A673 (cell line): Measurements from ENCODE around the gene PTGER1. TPM values are rescaled to one million over a fixed set of nuclear protein-coding genes. Genes with fewer than 3 reads are reported as not detected.
A peak's percentile ranks its signal among the peaks of the same experiment; 100 is the strongest.

Source experiments
- BruUV-seq: library from RNA; stranded (reverse); fragments of 400-500 nt; replicated peaks from 2 replicates; lab custom pipeline; 2021; lab: Mats Ljungman, UMichigan
- CTCF ChIA-PET: fragments of 300-600 bp; sonication (Branson Sonifier 250); formaldehyde crosslinking; loops from one replicate; lab custom pipeline; 2022; ENCODE audit warnings: antibody characterized with exemption; lab: Charles Lee
- POLR2A ChIA-PET: fragments of 300-600 bp; sonication (Branson Sonifier 250); formaldehyde crosslinking; loops from one replicate; lab custom pipeline; 2022; ENCODE audit warnings: antibody characterized with exemption; ENCODE audit not compliant: low non-redundant PET; lab: Charles Lee
- DNase-seq: peaks from one replicate; pipeline ENCODE4 v3.0.0-alpha.2; 2015; ENCODE audit warnings: low spot score
- H3K27ac ChIP-seq: fragments of 200-600 bp; sonication (generic); 2 replicates; pipeline ENCODE4 v1.5.1; 2016; ENCODE audit warnings: mixed run types, low read depth, mild to moderate bottlenecking, mixed read lengths, antibody characterized with exemption, low read length; ENCODE audit not compliant: poor library complexity, severe bottlenecking
- H3K27me3 ChIP-seq: fragments of 200-600 bp; sonication (generic); replicated peaks from 2 replicates; pipeline ENCODE4 v1.6.1; 2017; ENCODE audit warnings: mixed run types, low read depth, mild to moderate bottlenecking, mixed read lengths, antibody characterized with exemption, low read length; ENCODE audit not compliant: insufficient read depth, poor library complexity
- H3K36me3 ChIP-seq: fragments of 200-600 bp; sonication (generic); 2 replicates; pipeline ENCODE4 v1.6.1; 2016; ENCODE audit warnings: mixed run types, mild to moderate bottlenecking, mixed read lengths, antibody characterized with exemption, low read length; ENCODE audit not compliant: insufficient read depth, poor library complexity, severe bottlenecking
- H3K4me1 ChIP-seq: fragments of 200-600 bp; sonication (generic); 2 replicates; pipeline ENCODE4 v1.6.1; 2017; ENCODE audit warnings: mixed run types, mild to moderate bottlenecking, mixed read lengths, antibody characterized with exemption, low read length; ENCODE audit not compliant: insufficient read depth, poor library complexity, severe bottlenecking
- H3K4me3 ChIP-seq: fragments of 200-600 bp; sonication (generic); 2 replicates; pipeline ENCODE4 v1.5.1; 2016; ENCODE audit warnings: low read depth, mixed run types, mild to moderate bottlenecking, mixed read lengths, low read length; ENCODE audit not compliant: poor library complexity, severe bottlenecking
- H3K9me3 ChIP-seq: fragments of 200-600 bp; sonication (generic); 2 replicates; pipeline ENCODE4 v1.6.1; 2016; ENCODE audit warnings: mixed run types, low read depth, mild to moderate bottlenecking, mixed read lengths, antibody characterized with exemption, low read length; ENCODE audit not compliant: poor library complexity, severe bottlenecking
- EZH2 ChIP-seq: fragments of 200-600 bp; sonication (generic); IDR thresholded peaks from 2 replicates; pipeline ENCODE4 v1.6.1; 2017; ENCODE audit warnings: borderline replicate concordance, low read depth, mild to moderate bottlenecking, mixed read lengths, antibody characterized with exemption, low read length; ENCODE audit not compliant: poor library complexity, severe bottlenecking
- intact Hi-C: fragments of 100-400 bp; cut with micrococcal nuclease; formaldehyde crosslinking; loops from one replicate; pipeline ENCODE4 v1.10.0; 2022; ENCODE audit not compliant: unreplicated experiment
- total RNA-seq: library from RNA; stranded (reverse); gene quantifications from 2 replicates; pipeline ENCODE4 v1.2.3, GENCODE V29; 2021
- TF ChIP-seq, protein P1 (sequence below): fragments of 300-800, 200-600 bp; sonication (generic); conservative IDR thresholded peaks from 2 replicates; pipeline ENCODE4 v1.5.1; 2017; ENCODE audit warnings: low read depth, mild to moderate bottlenecking, antibody characterized with exemption, low read length, moderate library complexity, mixed read lengths

Gene PTGER1
- total RNA-seq, 1 experiment from 2014 or later, result not detected

- Histone ChIP-seq H3K36me3 (peaks cover 32% of the 10 kb centered on the region), H3K27ac (peak overlapping the region; percentile 42), H3K4me1 (peaks cover 9% of the 10 kb centered on the region), H3K9me3 (no peaks in the 10 kb centered on the region), H3K27me3 (no peaks in the 10 kb centered on the region), H3K4me3 (no peak overlapping the region)
- no TSS peak for BruUV-seq
- TF ChIP-seq, protein P1, sequence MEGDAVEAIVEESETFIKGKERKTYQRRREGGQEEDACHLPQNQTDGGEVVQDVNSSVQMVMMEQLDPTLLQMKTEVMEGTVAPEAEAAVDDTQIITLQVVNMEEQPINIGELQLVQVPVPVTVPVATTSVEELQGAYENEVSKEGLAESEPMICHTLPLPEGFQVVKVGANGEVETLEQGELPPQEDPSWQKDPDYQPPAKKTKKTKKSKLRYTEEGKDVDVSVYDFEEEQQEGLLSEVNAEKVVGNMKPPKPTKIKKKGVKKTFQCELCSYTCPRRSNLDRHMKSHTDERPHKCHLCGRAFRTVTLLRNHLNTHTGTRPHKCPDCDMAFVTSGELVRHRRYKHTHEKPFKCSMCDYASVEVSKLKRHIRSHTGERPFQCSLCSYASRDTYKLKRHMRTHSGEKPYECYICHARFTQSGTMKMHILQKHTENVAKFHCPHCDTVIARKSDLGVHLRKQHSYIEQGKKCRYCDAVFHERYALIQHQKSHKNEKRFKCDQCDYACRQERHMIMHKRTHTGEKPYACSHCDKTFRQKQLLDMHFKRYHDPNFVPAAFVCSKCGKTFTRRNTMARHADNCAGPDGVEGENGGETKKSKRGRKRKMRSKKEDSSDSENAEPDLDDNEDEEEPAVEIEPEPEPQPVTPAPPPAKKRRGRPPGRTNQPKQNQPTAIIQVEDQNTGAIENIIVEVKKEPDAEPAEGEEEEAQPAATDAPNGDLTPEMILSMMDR, result no peak
- TF ChIP-seq EZH2, result no peak
- intact Hi-C loops, result no loop called here
- no peak for DNase-seq
- POLR2A ChIA-PET, result interaction anchor here (0.6 kb wide), 1 partner anchor 14 kb away, joined by 3 read pairs; no protein-coding TSS in a partner anchor
- CTCF ChIA-PET, result no interaction called here
Observed at GRCh38 chr19:14514215-14514863, 39.2 kb upstream of the PTGER1 start.

DNA sequence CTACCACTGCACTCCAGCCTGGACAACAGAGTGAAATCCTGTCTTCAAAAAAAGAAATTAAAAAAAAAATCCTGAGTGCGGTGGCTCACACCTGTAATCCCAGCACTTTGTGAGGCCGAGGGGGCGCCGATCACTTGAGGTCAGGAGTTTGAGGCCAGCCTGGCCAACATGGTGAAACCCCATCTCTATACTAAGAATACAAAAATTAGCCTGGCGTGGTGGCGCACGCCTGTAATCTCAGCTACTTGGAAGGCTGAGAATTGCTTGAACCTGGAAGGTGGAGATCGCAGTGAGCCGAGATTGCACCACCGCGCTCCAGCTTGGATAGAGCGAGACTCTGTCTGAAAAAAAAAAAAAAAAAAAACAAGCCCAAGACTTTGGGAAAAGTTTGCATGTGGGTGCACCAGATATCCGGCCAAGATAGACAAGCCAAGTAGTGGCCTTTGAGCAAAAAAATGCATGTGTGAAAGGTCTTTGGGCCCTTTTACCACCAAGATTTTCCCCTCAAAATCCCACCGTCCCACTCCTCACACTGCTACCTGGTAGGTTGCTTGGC, 37.3 kb upstream of the PTGER1 start:
- no peak overlapping the region for H3K4me3 ChIP-seq
- peaks cover 9% of the 10 kb centered on the region for H3K4me1 ChIP-seq
- H3K27ac ChIP-seq, result no peak overlapping the region
- intact Hi-C loops, result no loop called here
- ChIA-PET CTCF (no interaction called here), POLR2A (interaction anchor here (0.6 kb wide), 1 partner anchor 277 kb away, joined by 3 read pairs; no protein-coding TSS in a partner anchor)
- no peak for DNase-seq
- BruUV-seq, result no TSS peak
- no peaks in the 10 kb centered on the region for H3K27me3 ChIP-seq
- TF ChIP-seq, protein P1, result no peak
- no peak for TF ChIP-seq EZH2
- no peaks in the 10 kb centered on the region for H3K9me3 ChIP-seq
- H3K36me3 ChIP-seq, result peaks cover 32% of the 10 kb centered on the region

DNA sequence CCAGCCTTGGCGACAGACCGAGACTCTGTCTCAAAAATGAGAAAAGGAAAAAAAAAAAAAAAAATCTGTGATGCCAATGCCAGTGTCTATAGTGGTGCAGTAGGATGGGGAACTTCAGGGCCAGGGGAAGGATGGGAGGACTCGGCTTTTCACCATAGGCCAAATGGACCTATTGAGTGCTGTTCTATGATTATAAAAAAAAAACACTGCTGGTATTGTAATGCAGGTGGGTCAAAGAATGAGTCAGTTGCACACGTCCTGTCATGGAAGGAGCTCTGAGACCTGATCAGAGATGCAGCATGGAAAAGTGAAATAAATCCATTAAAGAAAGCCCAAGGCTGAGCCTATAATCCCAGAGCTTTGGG, 36.1 kb upstream of the PTGER1 start:
- no peak for DNase-seq
- Histone ChIP-seq H3K27ac (no peak overlapping the region), H3K36me3 (peaks cover 26% of the 10 kb centered on the region), H3K27me3 (no peaks in the 10 kb centered on the region), H3K4me3 (no peak overlapping the region), H3K4me1 (peaks cover 6% of the 10 kb centered on the region), H3K9me3 (no peaks in the 10 kb centered on the region)
- TF ChIP-seq, protein P1, result no peak
- TF ChIP-seq EZH2, result no peak
- POLR2A ChIA-PET, result no interaction called here
- no TSS peak for BruUV-seq
- intact Hi-C loops, result no loop called here
- CTCF ChIA-PET, result no interaction called here
